Activated CD4-positive, alpha-beta T cell treated with anti-CD3 and anti-CD28 coated beads for 1 hour (primary cell): ENCODE data around the gene SNX10.

Experiments used
- DNase-seq: peaks from one replicate; pipeline ENCODE4 v3.0.0-alpha.2; 2020

Gene SNX10

GRCh38 chr7:26372249-26372648, 80.6 kb downstream of the SNX10 start:
- no peak for DNase-seq

- no peak for DNase-seq
These were observed 81.0 kb downstream of the SNX10 start for GRCh38 chr7:26372704-26373103.

GRCh38 chr7:26374647-26375373, 83.1 kb downstream of the SNX10 start:
- no peak for DNase-seq

DNA sequence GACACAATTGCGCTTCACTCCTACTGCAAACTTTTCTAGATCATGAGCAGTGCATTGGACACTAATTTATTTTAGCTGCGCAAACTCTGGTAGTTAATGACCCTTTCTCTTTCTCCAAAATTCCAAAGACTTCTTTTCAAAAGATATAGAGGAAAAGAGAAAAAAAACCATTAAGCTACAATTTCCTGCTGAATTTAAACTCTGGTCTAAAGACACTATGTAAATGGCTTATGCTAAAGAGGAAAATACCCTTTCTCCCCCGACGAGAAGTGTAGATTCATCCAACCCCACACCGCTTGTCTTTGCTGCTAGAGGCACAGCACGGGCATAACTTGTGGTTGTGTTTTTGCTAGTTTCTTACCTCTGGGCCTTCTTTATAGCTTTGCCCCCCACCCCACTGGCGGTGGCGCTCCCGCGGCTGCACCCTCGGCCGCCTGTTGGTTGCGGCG, 84.1 kb downstream of the SNX10 start:
- DNase-seq = no peak

GRCh38 chr7:26376175-26376917, 84.7 kb downstream of the SNX10 start:
- no peak for DNase-seq

GRCh38 chr7:26378016-26378415, 86.4 kb downstream of the SNX10 start:
- no peak for DNase-seq

- DNase-seq = no peak
These were observed 88.0 kb downstream of the SNX10 start for GRCh38 chr7:26379711-26380110.

DNA sequence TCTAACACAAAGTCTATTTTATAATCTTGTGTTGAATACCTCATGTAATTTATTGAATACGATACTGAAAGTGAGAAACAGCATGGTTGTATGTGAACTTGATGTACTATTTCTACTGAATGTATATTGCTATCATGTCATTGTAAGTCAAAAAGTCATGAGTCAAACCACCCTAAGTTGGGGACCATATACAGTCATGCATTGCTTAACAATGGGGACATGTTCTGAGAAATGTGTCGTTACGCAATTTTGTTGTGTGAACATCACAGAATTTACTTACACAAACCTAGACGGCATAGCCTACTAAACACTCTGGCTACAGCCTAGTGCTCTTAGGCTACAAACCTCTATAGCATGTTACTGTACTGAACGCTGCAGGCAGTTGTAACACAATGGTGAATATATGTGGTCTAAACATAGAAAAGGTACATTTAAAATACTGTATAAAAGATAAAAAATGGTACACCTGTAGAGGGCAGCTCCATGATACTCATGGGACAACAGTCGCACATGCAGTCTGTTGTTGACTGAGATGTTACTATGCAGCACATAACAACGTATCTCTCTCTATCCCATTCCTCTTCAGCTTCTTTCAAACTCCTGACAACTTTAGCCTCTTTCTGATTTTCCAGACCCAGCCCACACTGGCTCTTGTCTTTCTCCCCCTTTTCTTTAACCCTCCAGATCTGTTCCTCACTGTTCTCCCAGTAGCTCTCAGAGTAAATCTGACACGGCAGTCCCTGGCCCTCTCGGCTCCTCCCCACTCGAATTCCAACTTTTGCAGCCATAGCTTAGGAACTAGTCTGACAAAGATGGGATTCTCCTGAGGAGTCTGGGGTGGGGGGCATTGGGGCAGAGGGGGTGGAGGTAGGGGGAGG, 90.1 kb downstream of the SNX10 start:
- DNase-seq = no peak

DNA sequence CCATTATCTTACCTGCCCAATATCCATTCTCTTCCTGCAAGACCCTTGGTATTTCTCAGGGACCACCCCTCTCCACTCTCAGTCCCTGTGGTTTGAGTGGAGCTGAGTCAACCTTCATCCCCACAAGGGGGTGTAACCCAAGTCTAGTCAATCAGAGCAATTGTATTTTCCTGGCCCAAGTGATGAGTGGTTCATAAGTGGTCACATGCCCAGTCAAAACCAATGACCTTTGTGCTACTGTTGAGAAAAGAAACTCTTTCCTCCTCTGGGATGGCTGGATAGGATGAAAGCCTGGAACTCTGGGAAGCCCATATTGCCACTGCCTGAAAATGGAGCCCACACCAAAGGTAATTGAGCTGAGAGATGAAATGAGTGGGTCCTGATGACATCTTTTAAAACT, 93.6 kb downstream of the SNX10 start:
- DNase-seq = no peak

- DNase-seq = no peak
These were observed 96.1 kb downstream of the SNX10 start for GRCh38 chr7:26387731-26388130.

DNA sequence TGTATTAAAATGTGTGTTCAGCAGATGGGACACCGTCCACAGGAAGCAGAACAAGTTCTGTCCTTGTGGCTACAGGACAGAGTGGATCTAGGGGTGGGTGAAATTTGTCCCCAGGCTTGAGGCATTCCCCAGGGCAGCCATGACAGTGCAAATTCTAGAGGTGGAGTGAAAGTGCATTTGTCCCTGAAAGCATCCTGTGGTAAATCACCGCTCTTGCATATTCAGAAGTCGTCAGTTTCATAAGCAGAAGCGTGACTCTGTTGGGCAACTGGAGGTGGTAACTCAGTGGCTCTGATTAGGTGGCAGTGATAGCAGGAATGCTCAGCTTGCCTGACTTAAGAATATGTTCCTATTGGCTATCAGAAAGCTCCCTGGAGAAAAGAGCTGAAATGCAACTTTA, 96.6 kb downstream of the SNX10 start:
- DNase-seq = no peak

DNA sequence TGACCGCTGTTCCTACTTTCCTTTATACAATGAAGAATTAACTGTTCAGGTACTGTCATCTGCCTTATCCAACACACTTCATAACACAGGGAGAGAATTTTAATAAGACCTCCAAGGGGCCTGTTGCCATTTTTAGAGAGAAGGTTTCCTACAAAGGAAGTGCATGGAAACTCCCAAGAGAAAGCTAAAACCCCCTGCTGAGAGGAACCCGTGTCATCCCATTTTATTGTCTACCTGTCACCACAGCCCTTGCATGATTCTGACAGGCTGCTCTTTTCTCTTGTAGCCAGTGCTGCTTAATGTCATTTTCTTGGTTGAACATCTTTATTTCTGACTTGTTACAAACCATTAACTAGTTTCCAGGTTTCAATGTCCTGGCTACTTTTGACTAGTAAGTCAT, 98.4 kb downstream of the SNX10 start:
- no peak for DNase-seq

DNA sequence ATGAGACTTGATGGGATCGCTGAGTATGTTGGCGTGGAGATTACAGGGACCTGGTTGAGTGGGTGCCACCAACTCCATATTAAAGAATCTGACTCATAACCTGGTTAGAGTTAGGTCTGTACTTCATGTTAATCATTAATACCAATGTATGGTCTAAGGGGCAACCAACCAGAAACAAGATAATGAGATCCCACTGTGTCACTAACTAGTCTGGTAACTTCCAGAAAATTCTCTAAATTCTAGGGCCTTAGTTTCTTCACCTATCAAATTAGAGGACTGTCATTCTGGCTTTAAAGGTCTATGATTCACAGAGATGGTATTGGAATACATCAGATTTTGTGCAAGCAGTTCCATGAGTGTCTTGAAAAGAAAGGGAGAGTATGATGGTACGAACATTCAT, 102.2 kb downstream of the SNX10 start:
- DNase-seq = no peak

- DNase-seq = no peak
These were observed 105.7 kb downstream of the SNX10 start for GRCh38 chr7:26397332-26397731.

GRCh38 chr7:26397796-26398426, 106.2 kb downstream of the SNX10 start:
- DNase-seq = no peak

DNA sequence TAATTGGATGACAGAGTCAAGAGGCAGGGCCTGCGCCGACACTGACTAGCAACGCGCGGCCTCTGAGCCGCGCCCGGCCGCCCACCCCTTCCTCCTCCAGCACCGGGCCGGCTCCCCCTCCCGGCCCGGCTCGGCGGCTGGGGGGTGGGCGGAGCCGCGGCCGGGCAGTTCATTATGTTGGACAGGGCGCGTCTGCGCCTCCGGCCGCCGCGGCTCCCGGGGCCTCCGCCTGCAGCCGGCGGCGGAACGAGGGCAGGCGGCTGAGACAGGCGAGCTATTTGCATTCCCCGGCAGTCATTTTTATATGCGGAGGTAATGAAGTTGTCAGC, 106.7 kb downstream of the SNX10 start:
- no peak for DNase-seq

DNA sequence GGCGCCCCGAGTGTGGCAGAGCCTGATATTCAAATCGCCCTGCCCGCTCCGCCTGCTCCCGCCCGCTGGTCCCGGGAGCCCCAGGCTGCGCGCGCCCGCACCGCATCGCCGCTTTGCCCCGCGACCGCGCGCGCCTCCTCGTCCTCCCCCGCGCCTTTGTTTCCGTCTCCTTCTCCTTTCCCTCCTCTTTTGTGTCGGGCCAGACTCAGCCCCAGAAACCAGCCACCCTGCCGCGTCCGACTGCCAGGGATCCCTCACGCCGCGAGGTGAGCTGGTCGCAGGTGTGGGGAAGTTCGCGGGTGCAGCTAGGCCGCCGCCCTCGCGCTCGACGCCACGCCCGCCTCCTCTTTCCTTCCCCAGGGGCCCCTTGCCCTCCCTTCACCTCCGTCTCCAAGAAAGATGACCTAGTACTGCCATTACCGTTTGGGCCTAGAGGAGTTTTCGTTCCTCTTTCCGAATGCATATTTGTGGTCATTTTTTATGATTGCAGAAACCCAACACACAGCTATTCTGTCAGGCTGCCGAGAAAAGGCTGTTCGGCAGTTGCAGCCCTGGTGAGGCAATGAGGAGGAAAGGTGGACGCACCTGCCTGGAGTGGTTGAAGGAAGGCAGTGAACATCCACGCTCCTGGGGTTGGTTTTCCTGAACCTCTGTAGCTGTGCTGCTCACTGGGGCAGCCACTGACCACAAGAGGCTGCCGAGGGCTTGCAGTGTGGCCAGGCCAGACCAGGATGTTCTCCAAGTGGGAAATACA, 107.3 kb downstream of the SNX10 start:
- no peak for DNase-seq

GRCh38 chr7:26399736-26400135, 108.1 kb downstream of the SNX10 start:
- no peak for DNase-seq

- DNase-seq = no peak
These were observed 112.0 kb downstream of the SNX10 start for GRCh38 chr7:26403640-26404039.

- no peak for DNase-seq
These were observed 112.7 kb downstream of the SNX10 start for GRCh38 chr7:26404189-26404996.

DNA sequence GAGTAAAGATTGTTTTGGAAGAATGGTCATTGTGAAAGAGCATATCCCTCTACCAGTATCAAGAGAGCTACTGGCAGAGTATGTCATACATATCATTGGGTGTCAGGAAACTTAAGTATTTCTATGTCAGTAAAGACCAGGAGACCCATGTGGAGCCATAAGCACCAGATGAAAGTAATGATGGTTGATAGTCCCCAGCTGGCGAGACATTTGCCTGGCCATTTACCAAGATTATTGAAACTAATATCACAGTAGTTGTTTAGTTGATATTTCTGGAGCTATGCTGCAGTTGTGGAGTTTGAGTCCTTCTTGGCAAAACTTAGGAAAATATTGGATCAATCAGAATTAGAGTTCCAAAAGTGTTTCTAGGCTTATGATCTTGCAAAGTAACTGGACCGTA, 114.8 kb downstream of the SNX10 start:
- DNase-seq = no peak
